Measurements from ENCODE around the gene NELFCD.

DNA sequence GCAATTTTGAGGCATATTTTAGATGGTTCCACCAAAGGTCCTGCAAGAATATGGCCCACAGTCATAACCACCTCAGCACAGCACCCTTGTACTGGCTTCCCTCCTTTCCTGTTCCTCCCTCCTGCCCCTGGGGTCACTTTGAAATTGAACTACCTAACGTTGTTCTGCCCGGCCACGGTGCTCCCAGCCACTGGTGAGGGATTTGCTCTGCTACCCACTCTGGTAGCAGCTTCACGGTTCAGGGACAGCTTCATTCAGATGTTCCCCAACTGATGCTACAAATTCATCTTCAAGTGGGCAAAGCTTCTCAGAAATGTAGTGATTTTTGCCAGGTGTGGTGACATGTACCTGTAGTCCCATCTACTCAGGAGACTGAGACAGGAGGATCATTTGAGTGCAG is 7.9 kb upstream of the NELFCD start:
- no peak for TF ChIP-seq EZH2 (IDR thresholded peaks at IDR 0.05; ENCODE audit: borderline replicate concordance, insufficient read depth, low read depth, low read length, poor library complexity, severe bottlenecking)
- TF ChIP-seq, protein P1, sequence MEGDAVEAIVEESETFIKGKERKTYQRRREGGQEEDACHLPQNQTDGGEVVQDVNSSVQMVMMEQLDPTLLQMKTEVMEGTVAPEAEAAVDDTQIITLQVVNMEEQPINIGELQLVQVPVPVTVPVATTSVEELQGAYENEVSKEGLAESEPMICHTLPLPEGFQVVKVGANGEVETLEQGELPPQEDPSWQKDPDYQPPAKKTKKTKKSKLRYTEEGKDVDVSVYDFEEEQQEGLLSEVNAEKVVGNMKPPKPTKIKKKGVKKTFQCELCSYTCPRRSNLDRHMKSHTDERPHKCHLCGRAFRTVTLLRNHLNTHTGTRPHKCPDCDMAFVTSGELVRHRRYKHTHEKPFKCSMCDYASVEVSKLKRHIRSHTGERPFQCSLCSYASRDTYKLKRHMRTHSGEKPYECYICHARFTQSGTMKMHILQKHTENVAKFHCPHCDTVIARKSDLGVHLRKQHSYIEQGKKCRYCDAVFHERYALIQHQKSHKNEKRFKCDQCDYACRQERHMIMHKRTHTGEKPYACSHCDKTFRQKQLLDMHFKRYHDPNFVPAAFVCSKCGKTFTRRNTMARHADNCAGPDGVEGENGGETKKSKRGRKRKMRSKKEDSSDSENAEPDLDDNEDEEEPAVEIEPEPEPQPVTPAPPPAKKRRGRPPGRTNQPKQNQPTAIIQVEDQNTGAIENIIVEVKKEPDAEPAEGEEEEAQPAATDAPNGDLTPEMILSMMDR (IDR thresholded peaks at IDR 0.05), result no peak
